ENCODE results near the gene COX8C.
A peak's percentile ranks its signal among the peaks of the same experiment; 100 is the strongest.
"Not testable (repeated sequence)": the region's sequence is repeated elsewhere in the genome, so short reads cannot be mapped to it uniquely, and the experiment has no call there.

COX8C gene

DNA sequence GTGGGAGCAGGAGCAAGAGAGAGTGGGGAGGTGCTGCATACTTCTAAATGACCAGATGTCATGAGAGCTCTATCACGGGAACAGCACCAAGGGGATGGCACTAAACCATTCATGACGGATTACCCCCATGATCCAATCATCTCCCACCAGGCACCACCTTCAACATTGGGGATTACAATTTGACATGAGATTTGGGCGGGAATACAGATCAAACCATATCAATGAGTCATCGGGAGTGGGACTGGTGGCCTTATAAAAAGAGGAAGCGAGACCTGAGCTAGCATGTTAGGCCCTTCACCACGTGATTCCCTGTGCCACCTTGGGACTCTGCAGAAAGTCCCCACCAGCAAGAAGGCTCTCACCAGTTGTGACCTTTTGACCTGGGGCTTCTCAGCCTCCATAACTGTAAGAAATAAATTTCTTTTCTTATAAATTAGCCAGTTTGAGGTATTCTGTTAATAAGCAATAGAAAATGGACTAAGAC lies 28.7 kb downstream of the COX8C start:
- DNase-seq = peak; percentile 54 to 76

DNA sequence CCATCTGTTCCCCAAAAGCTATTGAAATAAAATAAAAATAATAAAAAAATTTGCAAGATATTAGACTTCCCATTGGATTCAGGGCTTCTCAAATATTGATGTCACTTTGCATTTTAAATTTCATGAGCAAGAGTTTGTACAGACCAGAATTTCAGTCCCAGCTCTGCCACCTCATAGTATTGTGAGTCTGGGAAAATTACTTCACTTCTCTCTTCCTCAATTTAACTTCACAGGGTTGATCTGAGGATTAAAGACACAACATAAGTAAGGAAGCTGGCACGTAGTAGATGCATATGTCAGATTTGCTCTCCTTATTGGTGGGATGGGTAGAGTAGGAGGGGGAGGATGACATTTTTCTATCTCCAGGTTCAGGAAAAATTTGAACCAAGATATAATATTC lies 32.8 kb downstream of the COX8C start:
- DNase-seq = peak; percentile 69 to 72

DNA sequence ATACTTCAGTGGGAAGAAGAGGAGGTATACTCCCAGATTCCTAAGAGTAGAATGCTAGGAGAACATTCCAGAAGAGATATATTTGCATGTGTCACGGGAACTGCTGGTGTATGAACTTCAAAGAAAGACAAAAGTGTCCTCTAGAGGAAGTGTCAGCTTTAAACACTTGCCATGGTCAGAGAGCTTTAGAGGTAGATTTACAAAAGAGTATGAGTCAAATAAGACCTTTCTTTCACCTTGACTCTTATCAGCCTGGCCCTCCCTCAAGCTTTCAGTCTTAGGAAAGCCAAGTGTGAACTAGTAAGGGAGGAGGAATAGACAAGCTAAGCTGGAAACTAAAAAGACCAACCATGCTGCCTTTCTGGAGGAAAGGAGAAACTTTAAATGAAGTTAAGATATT lies 34.7 kb downstream of the COX8C start:
- no peak for DNase-seq

DNA sequence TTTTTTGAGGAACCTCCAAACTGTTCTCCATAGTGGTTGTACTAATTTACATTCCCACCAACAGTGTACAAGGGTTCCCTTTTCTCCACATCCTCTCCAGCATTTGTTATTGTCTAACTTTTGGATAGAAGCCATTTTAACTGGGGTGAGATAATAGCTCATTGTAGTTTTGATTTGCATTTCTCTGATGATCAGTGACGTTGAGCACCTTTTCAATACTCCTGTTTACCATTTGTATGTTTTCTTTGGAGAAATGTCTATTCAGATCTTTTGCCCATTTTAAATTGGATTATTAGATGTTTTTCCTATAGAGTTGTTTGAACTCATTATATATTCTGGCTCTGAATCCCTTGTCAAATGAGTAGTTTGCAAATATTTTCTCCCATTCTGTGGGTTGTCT lies 37.3 kb downstream of the COX8C start:
- not testable (repeated sequence) for DNase-seq

DNA sequence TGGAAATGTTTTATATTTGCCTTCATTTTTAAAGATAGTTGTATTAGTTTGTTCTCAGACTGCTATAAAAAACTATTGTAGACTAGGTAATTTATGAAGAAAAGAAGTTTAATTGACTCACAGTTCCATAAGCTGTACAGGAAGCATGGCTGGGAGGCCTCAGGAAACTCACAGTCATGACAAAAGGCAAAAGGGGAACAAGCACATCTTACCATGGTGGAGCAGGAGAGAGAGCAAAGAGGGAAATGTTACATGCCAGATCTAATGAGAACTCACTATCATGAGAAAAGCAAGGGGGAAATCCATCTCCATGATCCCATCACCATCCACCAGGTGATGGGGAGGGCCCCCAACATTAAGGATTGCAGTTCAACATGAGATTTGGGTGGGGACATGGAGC lies 48.2 kb downstream of the COX8C start:
- DNase-seq = peak; percentile 57 to 61

DNA sequence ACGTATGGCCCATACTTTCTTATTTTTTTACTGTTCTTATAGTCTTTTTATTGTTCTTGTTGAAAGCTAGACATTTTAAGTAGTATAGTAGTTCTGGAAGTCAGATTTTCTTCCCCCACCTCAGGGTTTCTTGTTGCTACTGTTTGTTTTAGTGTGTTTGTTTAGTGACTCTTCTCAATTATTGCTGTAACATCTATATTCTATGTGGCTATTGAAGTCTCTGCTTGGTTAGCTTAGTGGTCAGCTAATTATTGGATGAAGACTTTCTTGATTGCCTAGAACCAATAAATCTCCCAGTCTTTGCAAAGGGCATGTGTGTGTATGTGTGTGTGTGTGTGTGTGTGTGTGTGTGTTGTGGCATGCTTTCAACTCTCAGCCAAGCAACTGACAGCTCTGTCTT lies 49.5 kb downstream of the COX8C start:
- DNase-seq = no peak
